NOMO-1 (cell line): ENCODE data around the gene FBXW11.
A peak's percentile ranks its signal among the peaks of the same experiment; 100 is the strongest.
"Not testable (repeated sequence)": the region's sequence is repeated elsewhere in the genome, so short reads cannot be mapped to it uniquely, and the experiment has no call there.

ENCODE experiments used
- DNase-seq, 2 experiments: peaks; one replicate each; lab custom pipeline; 2025; ENCODE audit not compliant: unreplicated experiment in 2 of 2; lab: John Stamatoyannopoulos, UW

FBXW11 gene

DNA sequence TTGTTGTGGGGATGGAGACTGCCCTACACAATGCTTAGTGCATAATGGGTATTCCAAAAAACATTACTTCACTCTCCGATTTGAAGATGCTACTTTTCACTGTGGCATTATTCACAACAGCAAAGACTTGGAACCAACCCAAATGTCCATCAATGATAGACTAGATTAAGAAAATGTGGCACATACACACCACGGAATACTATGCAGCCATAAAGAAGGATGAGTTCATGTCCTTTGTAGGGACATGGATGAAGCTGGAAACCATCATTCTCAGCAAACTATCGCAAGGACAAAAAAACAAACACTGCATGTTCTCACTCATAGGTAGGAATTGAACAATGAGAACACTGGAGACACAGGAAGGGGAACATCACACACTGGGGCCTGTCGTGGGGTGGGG, 90.7 kb downstream of the FBXW11 start:
- DNase-seq: not testable (repeated sequence)

GRCh38 chr5:171914726-171915338, 91.6 kb downstream of the FBXW11 start:
- no peak for DNase-seq

GRCh38 chr5:171913987-171914273, 92.5 kb downstream of the FBXW11 start:
- DNase-seq: no peak

GRCh38 chr5:171911152-171911551, 95.3 kb downstream of the FBXW11 start:
- no peak for DNase-seq

- no peak for DNase-seq
Observed at GRCh38 chr5:171908638-171909037, 97.8 kb downstream of the FBXW11 start.

- peak; percentile 30 to 71 for DNase-seq
Observed at GRCh38 chr5:171907725-171908343, 98.6 kb downstream of the FBXW11 start.

DNA sequence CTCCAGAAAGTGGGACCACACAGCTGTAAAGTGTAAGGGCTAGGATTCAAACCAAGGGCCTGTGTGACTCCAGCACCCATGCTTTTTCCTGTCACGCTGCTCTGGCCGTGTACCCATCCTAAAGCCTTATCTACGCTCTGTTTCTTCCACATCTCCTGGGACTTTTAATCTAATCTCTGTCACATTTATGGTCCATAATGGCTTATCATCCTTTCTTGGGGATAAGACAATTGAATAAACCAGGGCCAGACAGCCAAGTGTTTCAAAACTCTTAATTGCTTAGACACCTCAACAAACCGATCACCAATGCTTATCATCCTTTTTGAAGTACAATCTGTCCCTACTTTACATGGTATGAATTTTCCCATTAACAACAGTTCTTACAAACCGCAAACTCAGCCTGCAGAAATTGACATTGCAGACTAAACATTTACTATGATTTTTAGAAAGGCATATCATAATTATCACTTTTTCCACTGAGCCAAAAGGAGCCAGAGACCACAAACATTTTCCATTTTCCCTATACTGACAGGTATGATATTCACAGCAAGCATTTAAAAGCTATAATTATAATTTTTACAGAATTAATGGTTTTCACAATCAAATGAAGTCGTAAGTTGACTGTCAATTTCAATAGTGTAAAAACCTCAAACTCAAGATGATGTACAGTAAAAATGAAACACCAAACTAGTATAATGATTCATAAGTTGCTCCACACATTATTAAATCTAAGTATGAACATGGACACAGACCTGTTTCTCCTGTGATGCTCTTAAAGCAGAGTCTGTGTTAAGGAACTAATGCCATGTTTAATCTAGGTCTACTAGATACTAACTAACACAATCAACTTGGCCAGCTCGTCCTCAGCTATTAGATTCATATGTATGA, 99.5 kb downstream of the FBXW11 start:
- DNase-seq: no peak

DNA sequence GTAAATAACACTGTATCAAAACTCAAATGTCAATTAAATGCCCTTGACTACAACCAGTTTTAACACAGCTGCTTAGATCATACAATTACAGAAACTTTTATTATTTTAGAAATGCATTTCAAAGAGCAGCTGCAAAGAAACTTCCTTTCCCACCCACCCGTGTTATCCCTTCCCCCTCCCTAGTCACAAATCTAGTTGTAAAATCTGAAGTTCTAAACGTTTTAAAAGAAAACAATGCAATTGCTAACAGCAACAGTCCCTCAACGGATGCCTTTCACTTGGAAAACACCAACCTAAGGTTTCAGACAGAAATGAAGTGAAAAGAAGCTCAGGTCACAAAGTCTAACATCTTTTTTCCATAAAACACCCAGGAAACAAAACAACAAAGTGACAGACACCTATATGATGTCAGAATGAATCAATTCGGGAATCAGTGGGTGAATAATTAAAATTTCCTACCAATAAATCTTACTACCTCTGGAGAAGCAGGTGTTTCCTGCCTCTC, 100.3 kb downstream of the FBXW11 start:
- DNase-seq: no peak

GRCh38 chr5:171904886-171905285, 101.6 kb downstream of the FBXW11 start:
- DNase-seq: no peak

GRCh38 chr5:171901764-171902163, 104.7 kb downstream of the FBXW11 start:
- DNase-seq: no peak

DNA sequence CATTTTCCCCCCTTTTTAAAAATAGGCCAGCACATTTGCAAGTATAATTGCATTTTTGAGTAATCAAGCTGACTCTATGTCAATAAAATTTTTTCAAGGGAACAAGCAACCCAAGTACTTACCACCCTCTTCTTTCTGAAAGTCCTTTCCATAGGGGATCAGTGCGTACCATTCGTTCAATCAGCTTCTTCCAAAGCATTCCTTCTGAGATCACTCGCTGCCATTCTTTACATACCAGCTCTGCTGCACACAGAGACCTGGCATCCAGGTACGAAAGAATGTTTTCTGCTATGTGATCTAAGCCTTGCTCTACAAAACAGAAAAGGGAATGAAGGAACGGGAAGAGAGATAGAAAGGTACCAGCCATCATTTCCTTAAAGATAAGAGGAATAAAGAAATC, 106.6 kb downstream of the FBXW11 start:
- DNase-seq: no peak

DNA sequence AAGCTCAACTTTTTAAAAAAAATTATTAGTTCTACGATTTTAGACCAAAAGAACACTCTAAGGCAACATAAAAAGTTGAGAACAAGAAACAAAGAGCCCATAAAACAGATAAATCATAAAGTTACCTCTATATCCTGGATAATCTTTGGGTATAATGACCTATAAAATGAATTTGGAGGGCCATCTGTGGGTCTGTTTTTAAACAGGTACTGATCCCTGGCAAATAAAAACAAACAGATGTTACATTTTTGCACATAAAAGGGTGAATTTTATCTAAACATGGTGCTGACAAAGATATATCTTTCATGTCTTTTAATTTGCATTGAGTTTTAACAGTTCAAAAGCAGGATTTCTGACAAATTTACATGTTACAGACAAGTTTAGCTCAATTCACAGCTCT, 107.6 kb downstream of the FBXW11 start:
- no peak for DNase-seq

- DNase-seq: no peak
Observed at GRCh38 chr5:171898386-171898785, 108.1 kb downstream of the FBXW11 start.

DNA sequence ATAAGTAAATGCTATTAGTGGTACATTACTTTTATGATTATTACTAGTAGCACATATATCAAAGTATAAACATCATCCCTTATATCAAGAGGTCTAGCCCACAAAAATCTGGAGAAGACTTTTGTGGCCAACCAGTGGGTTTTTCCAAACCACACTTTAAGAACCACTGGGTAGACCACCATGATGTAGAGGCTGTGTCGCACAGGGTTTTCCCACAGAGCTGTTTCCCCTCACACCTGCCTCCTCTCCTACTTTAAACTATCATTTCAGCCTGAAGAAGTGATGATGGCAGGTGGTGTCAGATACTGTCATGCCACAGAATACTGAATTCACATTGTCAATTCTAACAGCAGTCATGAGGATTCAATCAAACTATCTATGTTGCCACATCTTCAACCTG, 109.2 kb downstream of the FBXW11 start:
- no peak for DNase-seq

- DNase-seq: no peak
Observed at GRCh38 chr5:171895081-171895480, 111.4 kb downstream of the FBXW11 start.

- DNase-seq: no peak
Observed at GRCh38 chr5:171893290-171893886, 113.0 kb downstream of the FBXW11 start.

- no peak for DNase-seq
Observed at GRCh38 chr5:171891595-171891994, 114.8 kb downstream of the FBXW11 start.

- no peak for DNase-seq
Observed at GRCh38 chr5:171891150-171891549, 115.3 kb downstream of the FBXW11 start.

DNA sequence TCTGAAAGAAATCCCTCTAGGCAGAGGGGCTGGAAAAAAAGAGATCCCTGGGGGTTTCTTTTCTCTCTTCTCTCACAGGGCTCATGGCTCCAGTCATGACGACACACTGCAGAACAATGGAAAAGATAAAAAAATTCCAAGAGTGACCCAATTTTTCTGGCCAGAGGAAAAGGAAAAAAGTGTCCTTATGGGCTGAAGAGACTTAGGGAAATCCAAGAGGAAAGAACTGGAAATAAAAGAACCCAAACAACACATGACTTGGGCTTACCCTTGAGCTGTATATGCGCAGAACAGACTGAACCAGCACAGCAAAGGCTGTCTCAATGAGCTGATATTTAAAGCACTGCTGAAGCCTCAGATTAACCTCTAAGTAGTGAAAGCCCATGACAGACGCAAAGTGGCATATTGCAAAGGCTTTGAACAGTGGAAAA, 118.4 kb downstream of the FBXW11 start:
- DNase-seq: no peak

DNA sequence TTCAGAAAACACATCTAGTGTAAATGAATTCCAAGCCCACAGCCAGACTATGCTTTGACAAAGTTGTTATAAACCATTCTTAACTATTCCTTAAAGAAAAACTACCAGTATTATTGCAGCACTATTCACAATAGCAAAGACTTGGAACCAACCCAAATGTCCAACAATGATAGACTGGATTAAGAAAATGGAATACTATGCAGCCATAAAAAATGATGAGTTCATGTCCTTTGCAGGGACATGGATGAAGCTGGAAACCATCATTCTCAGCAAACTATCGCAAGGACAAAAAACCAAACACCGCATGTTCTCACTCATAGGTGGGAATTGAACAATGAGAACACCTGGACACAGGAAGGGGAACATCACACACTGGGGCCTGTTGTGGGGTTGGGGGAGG, 120.4 kb downstream of the FBXW11 start:
- DNase-seq: not testable (repeated sequence)

DNA sequence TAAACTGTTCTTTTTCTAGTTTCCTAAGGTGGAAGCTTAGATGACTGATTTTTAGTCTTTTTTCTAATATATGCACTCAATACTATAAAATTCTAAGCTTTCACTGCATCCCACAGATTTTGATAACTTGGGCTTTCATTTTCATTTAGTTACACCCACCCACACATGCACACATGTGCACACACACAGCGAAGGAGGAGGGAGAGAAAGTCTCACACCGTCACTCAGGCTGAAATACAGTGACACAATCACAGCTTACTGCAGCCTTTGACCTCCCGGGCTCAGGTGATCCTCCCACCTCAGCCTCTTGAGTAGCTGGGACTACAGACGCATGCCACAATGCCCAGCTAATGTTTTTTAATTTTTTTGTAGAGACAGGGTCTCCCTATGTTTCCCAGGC, 124.3 kb downstream of the FBXW11 start:
- no peak for DNase-seq
